GM21576 (cell line): Measurements from ENCODE around the gene SLC7A1.

Experiments used
- ATAC-seq: cut with Tn5 transposase; IDR thresholded peaks from one replicate; pipeline ENCODE4 v1.9.1; 2021; ENCODE audit warnings: mild to moderate bottlenecking, moderate library complexity; ENCODE audit not compliant: unreplicated experiment

SLC7A1 gene

GRCh38 chr13:29465741-29466293 is 129.7 kb downstream of the SLC7A1 start:
- no peak for ATAC-seq

- ATAC-seq: no peak
These were observed 131.3 kb downstream of the SLC7A1 start for GRCh38 chr13:29464105-29464679.

- no peak for ATAC-seq
These were observed 135.6 kb downstream of the SLC7A1 start for GRCh38 chr13:29459813-29460355.
